Endodermal cell (in vitro differentiated cells): ENCODE data around the gene ARHGEF39. TPM values are rescaled to one million over a fixed set of nuclear protein-coding genes. Genes with fewer than 3 reads are reported as not detected.

Source experiments
- DNase-seq: peaks from one replicate; pipeline ENCODE4 v3.0.0-alpha.2; 2017
- H3K27ac ChIP-seq: 2 replicates; pipeline ENCODE4 v1.5.1; 2013; ENCODE audit warnings: mild to moderate bottlenecking, low read depth, low read length, moderate library complexity
- H3K27me3 ChIP-seq: 2 replicates; pipeline ENCODE4 v1.6.1; 2013; ENCODE audit warnings: mild to moderate bottlenecking, low read length, moderate library complexity; ENCODE audit not compliant: insufficient read depth, control insufficient read depth, poor library complexity, severe bottlenecking
- H3K36me3 ChIP-seq: 2 replicates; pipeline ENCODE4 v1.7.0; 2013; ENCODE audit warnings: mild to moderate bottlenecking, low read length, moderate library complexity; ENCODE audit not compliant: control insufficient read depth, insufficient read depth
- H3K4me1 ChIP-seq: one replicate; pipeline ENCODE4 v1.7.0; 2013; ENCODE audit warnings: low read length; ENCODE audit not compliant: control insufficient read depth, insufficient read depth
- H3K4me3 ChIP-seq: 2 replicates; pipeline ENCODE4 v1.5.1; 2013; ENCODE audit warnings: mild to moderate bottlenecking, low read length, moderate library complexity
- H3K9ac ChIP-seq: 2 replicates; pipeline ENCODE4 v1.6.1; 2013; ENCODE audit warnings: mild to moderate bottlenecking, low read length, moderate library complexity; ENCODE audit not compliant: poor library complexity, severe bottlenecking; ENCODE audit errors: extremely low read depth
- H3K9me3 ChIP-seq: 2 replicates; pipeline ENCODE4 v1.6.1; 2013; ENCODE audit warnings: mild to moderate bottlenecking, low read length, moderate library complexity; ENCODE audit not compliant: control insufficient read depth
- H3K27ac Mint-ChIP-seq: 2 replicates; pipeline ENCODE4 v1.8.0; 2020; ENCODE audit warnings: mixed read lengths
- H3K27me3 Mint-ChIP-seq: 2 replicates; pipeline ENCODE4 v1.8.0; 2021; ENCODE audit warnings: mild to moderate bottlenecking, mixed read lengths; ENCODE audit not compliant: insufficient read depth
- H3K36me3 Mint-ChIP-seq: 2 replicates; pipeline ENCODE4 v1.8.0; 2020; ENCODE audit warnings: low read depth, mixed read lengths
- H3K4me1 Mint-ChIP-seq: 2 replicates; pipeline ENCODE4 v1.8.0; 2020; ENCODE audit warnings: mixed read lengths
- H3K4me3 Mint-ChIP-seq: 2 replicates; pipeline ENCODE4 v1.8.0; 2020; ENCODE audit warnings: mild to moderate bottlenecking, moderate library complexity, mixed read lengths
- H3K9me3 Mint-ChIP-seq: 2 replicates; pipeline ENCODE4 v1.8.0; 2020; ENCODE audit warnings: mild to moderate bottlenecking, mixed read lengths
- WGBS, 2 experiments: methylation state at CpG; one replicate each; pipeline versions ENCODE4 v1.1.5 to v1.1.7; 2013; ENCODE audit warnings: missing lambda C conversion rate in 2 of 2, mixed read lengths in 1 of 2; ENCODE audit not compliant: insufficient coverage in 1 of 2, insufficient read length in 1 of 2; 5-methylcytosine and 5-hydroxymethylcytosine counted together
- total RNA-seq, 2 donors: library from RNA; stranded (reverse); fragmentation: NEBNext Ultra II Directional in 1 of 2; extraction: Animal tissue kit (Norgen Biotek cat#: 25700) in 1 of 2; gene quantifications; 2 replicates in 1 of 2; 3 replicates in 1 of 2; pipeline ENCODE4 v1.2.1, GENCODE V29; 2021
- TF ChIP-seq, protein P1 (sequence below): fragments of 200-600 bp; sonication (generic); conservative IDR thresholded peaks from 2 replicates; pipeline ENCODE4 v1.5.0; 2021; ENCODE audit warnings: antibody characterized with exemption, mild to moderate bottlenecking

ARHGEF39 gene
- total RNA-seq, 2 donors from 2014 or later = 22.1 to 36.4 TPM

DNA sequence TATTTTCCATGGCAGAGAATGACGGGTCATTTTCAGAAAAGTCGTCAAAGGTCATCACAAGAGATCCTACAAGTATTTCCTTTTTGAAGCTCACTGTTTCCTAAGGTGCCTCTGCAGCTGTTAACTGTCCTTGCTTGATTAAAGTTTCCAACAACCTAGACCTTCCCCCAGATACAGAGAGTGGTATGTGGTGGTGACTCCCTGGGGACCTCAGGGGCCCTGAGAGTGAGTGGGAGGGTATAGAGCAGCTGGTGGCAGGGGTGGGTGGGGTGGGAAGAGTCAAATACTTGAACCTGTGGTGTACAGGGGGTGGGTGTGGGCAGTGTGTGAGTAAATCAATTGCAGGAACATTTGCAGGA lies 45.2 kb downstream of the ARHGEF39 start:
- TF ChIP-seq, protein P1, sequence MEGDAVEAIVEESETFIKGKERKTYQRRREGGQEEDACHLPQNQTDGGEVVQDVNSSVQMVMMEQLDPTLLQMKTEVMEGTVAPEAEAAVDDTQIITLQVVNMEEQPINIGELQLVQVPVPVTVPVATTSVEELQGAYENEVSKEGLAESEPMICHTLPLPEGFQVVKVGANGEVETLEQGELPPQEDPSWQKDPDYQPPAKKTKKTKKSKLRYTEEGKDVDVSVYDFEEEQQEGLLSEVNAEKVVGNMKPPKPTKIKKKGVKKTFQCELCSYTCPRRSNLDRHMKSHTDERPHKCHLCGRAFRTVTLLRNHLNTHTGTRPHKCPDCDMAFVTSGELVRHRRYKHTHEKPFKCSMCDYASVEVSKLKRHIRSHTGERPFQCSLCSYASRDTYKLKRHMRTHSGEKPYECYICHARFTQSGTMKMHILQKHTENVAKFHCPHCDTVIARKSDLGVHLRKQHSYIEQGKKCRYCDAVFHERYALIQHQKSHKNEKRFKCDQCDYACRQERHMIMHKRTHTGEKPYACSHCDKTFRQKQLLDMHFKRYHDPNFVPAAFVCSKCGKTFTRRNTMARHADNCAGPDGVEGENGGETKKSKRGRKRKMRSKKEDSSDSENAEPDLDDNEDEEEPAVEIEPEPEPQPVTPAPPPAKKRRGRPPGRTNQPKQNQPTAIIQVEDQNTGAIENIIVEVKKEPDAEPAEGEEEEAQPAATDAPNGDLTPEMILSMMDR = no peak
- Mint-ChIP-seq H3K4me3 (no peak overlapping the region), H3K36me3 (no peaks in the 10 kb centered on the region), H3K9me3 (no peaks in the 10 kb centered on the region), H3K27me3 (peaks cover 47% of the 10 kb centered on the region), H3K27ac (no peak overlapping the region), H3K4me1 (peaks cover 12% of the 10 kb centered on the region)
- WGBS, 2 experiments = 83 to 100% methylated on average over 2 of the region's 2 CpGs
- no peak overlapping the region for H3K27ac ChIP-seq
- no peak overlapping the region for H3K9ac ChIP-seq
- H3K4me3 ChIP-seq = no peak overlapping the region
- no peaks in the 10 kb centered on the region for H3K36me3 ChIP-seq
- no peaks in the 10 kb centered on the region for H3K9me3 ChIP-seq
- no peak for DNase-seq
- H3K4me1 ChIP-seq = no peaks in the 10 kb centered on the region
- peaks cover 32% of the 10 kb centered on the region for H3K27me3 ChIP-seq

DNA sequence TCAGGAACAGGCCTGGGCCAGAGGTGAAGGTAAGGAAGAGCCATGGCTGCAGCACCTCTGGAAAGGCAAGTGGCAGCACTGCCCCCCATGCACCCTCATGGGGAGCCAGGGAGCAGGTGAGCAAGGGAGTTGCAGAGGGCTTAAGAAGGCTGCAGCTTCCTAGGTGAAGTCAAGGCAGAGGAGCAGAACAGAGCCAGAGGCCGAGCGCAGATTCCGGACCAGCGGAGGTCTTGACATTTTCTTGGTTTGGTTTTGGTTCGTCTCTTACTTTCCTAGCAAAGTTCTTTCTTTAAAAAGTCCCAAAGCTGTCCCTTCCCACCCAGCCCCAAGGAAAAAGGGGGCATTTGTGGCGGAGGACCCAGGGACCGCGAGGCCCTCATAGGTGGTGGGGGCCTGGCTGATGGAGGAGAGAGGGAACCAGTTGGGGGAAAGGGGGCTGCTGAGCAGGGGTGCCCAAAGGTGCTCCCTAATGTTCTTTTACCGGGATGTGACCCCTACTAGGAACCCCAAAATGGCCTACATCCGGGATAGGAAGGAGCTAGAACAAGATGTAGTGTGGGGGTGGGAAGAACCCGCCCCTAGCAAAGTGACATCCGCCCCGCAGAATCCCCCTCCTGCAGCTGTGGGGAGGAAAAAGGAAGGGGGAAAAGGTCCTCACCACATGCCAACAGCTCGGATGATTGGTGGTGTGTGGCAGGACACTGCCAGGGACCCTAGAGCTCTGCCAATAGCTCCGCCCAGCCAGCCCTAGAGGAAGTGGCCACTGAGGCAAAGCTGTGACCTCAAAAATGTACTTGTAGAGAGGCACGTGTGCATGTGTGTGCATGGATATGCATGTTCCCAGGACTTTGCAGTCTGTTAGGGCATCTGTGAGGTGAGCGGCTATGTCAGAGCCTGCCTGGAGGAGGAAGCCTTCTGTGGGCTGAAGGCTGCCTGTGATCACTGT lies 45.9 kb downstream of the ARHGEF39 start:
- Mint-ChIP-seq H3K4me3 (no peak overlapping the region), H3K27me3 (peaks cover 53% of the 10 kb centered on the region), H3K36me3 (no peaks in the 10 kb centered on the region), H3K9me3 (no peaks in the 10 kb centered on the region), H3K4me1 (peaks cover 12% of the 10 kb centered on the region), H3K27ac (no peak overlapping the region)
- Histone ChIP-seq H3K27ac (no peak overlapping the region), H3K4me3 (no peak overlapping the region), H3K4me1 (no peaks in the 10 kb centered on the region), H3K9me3 (no peaks in the 10 kb centered on the region), H3K27me3 (peaks cover 38% of the 10 kb centered on the region), H3K9ac (no peak overlapping the region), H3K36me3 (no peaks in the 10 kb centered on the region)
- WGBS, 2 experiments = 90 to 97% methylated on average over 6 to 17 of the region's 17 CpGs
- TF ChIP-seq, protein P1 = no peak
- no peak for DNase-seq

DNA sequence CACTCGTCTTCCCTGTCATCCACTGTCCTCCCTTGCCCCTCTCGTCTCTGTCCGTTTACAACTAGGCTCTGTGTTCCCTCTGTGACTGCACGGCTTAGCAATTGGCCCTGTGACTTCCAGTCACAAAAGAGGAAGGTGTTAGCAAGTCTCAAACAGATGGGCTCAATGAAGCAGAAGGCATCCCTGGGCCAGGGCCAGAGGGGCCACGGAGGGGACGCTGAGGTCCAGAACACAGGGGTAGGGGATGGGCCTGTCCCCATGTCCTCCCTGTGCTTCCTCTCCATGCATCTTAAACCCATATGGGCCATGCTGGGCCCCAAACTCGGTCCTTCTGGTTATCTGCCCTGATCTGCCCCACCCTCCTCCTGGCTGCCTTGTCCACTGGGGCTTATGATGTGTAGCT lies 46.7 kb downstream of the ARHGEF39 start, which contains the start of gene CD72:
Gene CD72 (minus strand): TSS at position 89 of the 403 bp plus-strand sequence. CDS start 110 bp downstream, outside the sequence.
- Mint-ChIP-seq H3K4me3 (peak within 1 kb of the TSS; percentile 58), H3K27ac (no peak within 1 kb of the TSS), H3K36me3 (no peaks in the 10 kb centered on the region), H3K9me3 (no peaks in the 10 kb centered on the region), H3K4me1 (peaks cover 12% of the 10 kb centered on the region), H3K27me3 (peaks cover 60% of the 10 kb centered on the region)
- H3K4me3 ChIP-seq = peak within 1 kb of the TSS; percentile 68
- H3K27me3 ChIP-seq = peaks cover 43% of the 10 kb centered on the region
- no peaks in the 10 kb centered on the region for H3K36me3 ChIP-seq
- no peak within 1 kb of the TSS for H3K27ac ChIP-seq
- 85 to 88% methylated on average over 7 of the region's 7 CpGs for WGBS, 2 experiments
- no peak for DNase-seq
- no peaks in the 10 kb centered on the region for H3K9me3 ChIP-seq
- TF ChIP-seq, protein P1 = no peak
- H3K4me1 ChIP-seq = no peaks in the 10 kb centered on the region
- no peak within 1 kb of the TSS for H3K9ac ChIP-seq
